Keratinocyte (primary cell): ENCODE results near the gene PLCD1. TPM values are rescaled to one million over a fixed set of nuclear protein-coding genes. Genes with fewer than 3 reads are reported as not detected.

ENCODE experiments used
- DNase-seq: peaks from one replicate; pipeline ENCODE4 v3.0.0-alpha.2; 2011; ENCODE audit warnings: low read depth, missing footprints, low spot score
- FAIRE-seq: peaks from 2 replicates; lab custom pipeline; 2011; peaks lifted over from hg19 to GRCh38; lab: Jason Lieb, UNC
- H2AFZ ChIP-seq: 2 replicates; pipeline ENCODE4 v1.6.0; 2012; ENCODE audit warnings: low read length, control low read depth, inconsistent platforms; ENCODE audit not compliant: control insufficient read depth
- H3K27ac ChIP-seq: 2 replicates; pipeline ENCODE4 v1.5.1; 2011; ENCODE audit warnings: low read length; ENCODE audit not compliant: control insufficient read depth, insufficient read depth
- H3K27me3 ChIP-seq: 3 replicates; pipeline ENCODE4 v1.6.0; 2011; ENCODE audit warnings: low read length; ENCODE audit not compliant: control insufficient read depth, insufficient read depth; ENCODE audit errors: extremely low read depth
- H3K36me3 ChIP-seq, 2 experiments: 2 replicates in 1 of 2; 3 replicates in 1 of 2; pipeline ENCODE4 v1.5.1; 2011; ENCODE audit warnings: low read length in 2 of 2, mild to moderate bottlenecking in 1 of 2; ENCODE audit not compliant: control insufficient read depth in 2 of 2, insufficient read depth in 2 of 2; ENCODE audit errors: extremely low read depth in 1 of 2
- H3K4me1 ChIP-seq: 3 replicates; pipeline ENCODE4 v1.5.1; 2011; ENCODE audit warnings: low read length; ENCODE audit not compliant: control insufficient read depth, insufficient read depth; ENCODE audit errors: extremely low read depth
- H3K4me2 ChIP-seq: 3 replicates; pipeline ENCODE4 v1.6.0; 2011; ENCODE audit warnings: low read depth, low read length; ENCODE audit not compliant: control insufficient read depth, insufficient read depth; ENCODE audit errors: extremely low read depth
- H3K4me3 ChIP-seq, 3 experiments: fragments of 200-600 bp in 1 of 3; sonication (generic) in 1 of 3; 2 replicates in 2 of 3; 3 replicates in 1 of 3; pipeline ENCODE4 v1.5.1; 2011 to 2016; ENCODE audit warnings: low read length in 3 of 3, mild to moderate bottlenecking in 3 of 3, control low read depth in 2 of 3, inconsistent platforms in 1 of 3, low read depth in 1 of 3, mixed read lengths in 1 of 3, mixed run types in 1 of 3, moderate library complexity in 1 of 3; ENCODE audit not compliant: control insufficient read depth in 2 of 3, insufficient read depth in 2 of 3; ENCODE audit errors: extremely low read depth in 1 of 3
- H3K79me2 ChIP-seq: 2 replicates; pipeline ENCODE4 v1.6.0; 2012; ENCODE audit warnings: low read length; ENCODE audit not compliant: control insufficient read depth, insufficient read depth
- H3K9ac ChIP-seq: 3 replicates; pipeline ENCODE4 v1.6.0; 2011; ENCODE audit warnings: low read length; ENCODE audit not compliant: control insufficient read depth, insufficient read depth; ENCODE audit errors: extremely low read depth
- H3K9me1 ChIP-seq: 3 replicates; pipeline ENCODE4 v1.6.0; 2011; ENCODE audit warnings: low read length; ENCODE audit not compliant: control insufficient read depth, insufficient read depth; ENCODE audit errors: extremely low read depth
- H3K9me3 ChIP-seq: 2 replicates; pipeline ENCODE4 v1.5.1; 2012; ENCODE audit warnings: low read depth, low read length; ENCODE audit not compliant: control insufficient read depth
- H4K20me1 ChIP-seq: 3 replicates; pipeline ENCODE4 v1.6.0; 2011; ENCODE audit warnings: low read length; ENCODE audit not compliant: control insufficient read depth, insufficient read depth; ENCODE audit errors: extremely low read depth
- CTCF ChIP-seq, 3 experiments: IDR thresholded peaks in 1 of 3; conservative IDR thresholded peaks in 1 of 3; optimal IDR thresholded peaks in 1 of 3; 2 replicates in 2 of 3; 3 replicates in 1 of 3; pipeline versions ENCODE3 to v1.5.1; 2011; ENCODE audit warnings: low read length in 3 of 3, mild to moderate bottlenecking in 3 of 3, moderate library complexity in 2 of 3, control low read depth in 1 of 3, inconsistent platforms in 1 of 3; ENCODE audit not compliant: insufficient read depth in 2 of 3; ENCODE audit errors: extremely low read depth in 1 of 3
- EZH2 ChIP-seq: IDR thresholded peaks from one replicate; pipeline ENCODE4 v1.6.1; 2012; ENCODE audit warnings: inconsistent platforms, mild to moderate bottlenecking, low read length, moderate library complexity
- dilution Hi-C: fragments of 300-500 bp; cut with MboI; formaldehyde crosslinking; loops from one replicate; pipeline ENCODE4 v1.7.0; 2020; ENCODE audit warnings: low sequenced_read_pairs; ENCODE audit not compliant: extremely low pct_ligation_motif_present
- polyA plus RNA-seq, 5 experiments: library from polyadenylated mRNA; depleted of rRNA in 3 of 5; stranded (reverse) in 3 of 5; stranded (forward) in 1 of 5; unstranded in 1 of 5; fragments of >200 nt; gene quantifications; 1 replicate in 1 of 5; 2 replicates in 3 of 5; 3 replicates in 1 of 5; pipeline versions ENCODE4 v1.2.1 to v1.2.3, GENCODE V29; 2011 to 2012; ENCODE audit warnings: missing spikeins in 2 of 5, low read depth in 1 of 5, low replicate concordance in 1 of 5

PLCD1 gene
- polyA plus RNA-seq, 1 donor (not counting 4 experiments of a cell fraction or from before 2014, with no cell fraction given) = 26.0 TPM

GRCh38 chr3:38022896-38023709, 6.3 kb downstream of the PLCD1 start:
- TF ChIP-seq EZH2 (no peak), CTCF (optimal IDR thresholded peaks at IDR 0.05 in 1 of 3, IDR thresholded peaks at IDR 0.05 in 1 of 3, conservative IDR thresholded peaks at IDR 0.05 in 1 of 3; ENCODE audit: extremely low read depth in 1 of 3, insufficient read depth in 2 of 3, low read length in 3 of 3) (no peak)
- Histone ChIP-seq H2AFZ (no peak overlapping the region), H3K27me3 (no peaks in the 10 kb centered on the region), H3K9me1 (no peaks in the 10 kb centered on the region), H3K4me3 (no peak overlapping the region), H4K20me1 (peaks cover 3% of the 10 kb centered on the region), H3K79me2 (peaks cover 2% of the 10 kb centered on the region), H3K4me2 (no peak overlapping the region), H3K9ac (no peak overlapping the region), H3K9me3 (no peaks in the 10 kb centered on the region), H3K27ac (no peak overlapping the region), H3K36me3 (peaks cover 0 to 15% of the 10 kb centered on the region in 2 experiments), H3K4me1 (peaks cover 18% of the 10 kb centered on the region)
- FAIRE-seq = no peak
- DNase-seq = no peak
- dilution Hi-C loops = no loop called here

- Histone ChIP-seq H3K9me3 (no peaks in the 10 kb centered on the region), H3K27me3 (no peaks in the 10 kb centered on the region), H3K4me2 (no peak overlapping the region), H3K4me1 (peaks cover 18% of the 10 kb centered on the region), H3K9me1 (no peaks in the 10 kb centered on the region), H3K79me2 (peaks cover 2% of the 10 kb centered on the region), H3K9ac (no peak overlapping the region), H3K27ac (no peak overlapping the region), H4K20me1 (peaks cover 3% of the 10 kb centered on the region), H2AFZ (no peak overlapping the region), H3K36me3 (peaks cover 0 to 17% of the 10 kb centered on the region in 2 experiments), H3K4me3 (no peak overlapping the region)
- TF ChIP-seq CTCF (optimal IDR thresholded peaks at IDR 0.05 in 1 of 3, IDR thresholded peaks at IDR 0.05 in 1 of 3, conservative IDR thresholded peaks at IDR 0.05 in 1 of 3; ENCODE audit: extremely low read depth in 1 of 3, insufficient read depth in 2 of 3, low read length in 3 of 3) = no peak
- no peak for TF ChIP-seq EZH2
- dilution Hi-C loops = no loop called here
- no peak for DNase-seq
- no peak for FAIRE-seq
Measured at GRCh38 chr3:38022301-38022700, 7.1 kb downstream of the PLCD1 start.
